DOHH2 (cell line): ENCODE results near the gene OSR1.

ENCODE experiments used
- EZH2phosphoT487 ChIP-seq: fragments of 200-600 bp; sonication (generic); IDR thresholded peaks from 2 replicates; pipeline ENCODE4 v1.6.1; 2017; ENCODE audit warnings: borderline replicate concordance, mild to moderate bottlenecking, antibody characterized with exemption, low read length, moderate library complexity, mixed read lengths
- TF ChIP-seq, protein P1 (sequence below): fragments of 200-600 bp; sonication (generic); IDR thresholded peaks from one replicate; pipeline ENCODE4 v1.5.1; 2014; ENCODE audit warnings: antibody characterized with exemption, mild to moderate bottlenecking, low read depth, low read length; ENCODE audit not compliant: poor library complexity, severe bottlenecking

DNA sequence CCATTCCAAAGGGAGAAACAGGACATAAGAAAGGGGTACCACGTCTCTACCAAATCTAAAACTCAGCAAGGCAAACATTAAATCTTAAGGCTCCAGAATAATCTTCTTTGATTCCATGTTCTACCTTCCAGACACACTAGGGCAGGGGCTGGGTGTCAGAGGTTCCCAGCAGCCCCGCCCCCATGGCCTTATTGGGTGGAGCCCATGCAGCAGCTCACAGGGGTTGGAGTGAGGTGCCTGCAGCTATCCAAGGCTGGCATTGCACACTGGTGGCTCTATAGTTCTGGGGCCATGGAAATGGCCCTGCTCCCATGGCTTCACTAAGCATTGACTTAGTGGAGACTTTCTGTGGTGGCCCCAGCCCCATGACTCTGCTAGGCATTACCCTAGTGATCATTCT is 14.9 kb upstream of the OSR1 start:
- TF ChIP-seq, protein P1, sequence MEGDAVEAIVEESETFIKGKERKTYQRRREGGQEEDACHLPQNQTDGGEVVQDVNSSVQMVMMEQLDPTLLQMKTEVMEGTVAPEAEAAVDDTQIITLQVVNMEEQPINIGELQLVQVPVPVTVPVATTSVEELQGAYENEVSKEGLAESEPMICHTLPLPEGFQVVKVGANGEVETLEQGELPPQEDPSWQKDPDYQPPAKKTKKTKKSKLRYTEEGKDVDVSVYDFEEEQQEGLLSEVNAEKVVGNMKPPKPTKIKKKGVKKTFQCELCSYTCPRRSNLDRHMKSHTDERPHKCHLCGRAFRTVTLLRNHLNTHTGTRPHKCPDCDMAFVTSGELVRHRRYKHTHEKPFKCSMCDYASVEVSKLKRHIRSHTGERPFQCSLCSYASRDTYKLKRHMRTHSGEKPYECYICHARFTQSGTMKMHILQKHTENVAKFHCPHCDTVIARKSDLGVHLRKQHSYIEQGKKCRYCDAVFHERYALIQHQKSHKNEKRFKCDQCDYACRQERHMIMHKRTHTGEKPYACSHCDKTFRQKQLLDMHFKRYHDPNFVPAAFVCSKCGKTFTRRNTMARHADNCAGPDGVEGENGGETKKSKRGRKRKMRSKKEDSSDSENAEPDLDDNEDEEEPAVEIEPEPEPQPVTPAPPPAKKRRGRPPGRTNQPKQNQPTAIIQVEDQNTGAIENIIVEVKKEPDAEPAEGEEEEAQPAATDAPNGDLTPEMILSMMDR = no peak
- no peak for TF ChIP-seq EZH2phosphoT487
